IPS-18c (cell line): ENCODE measurements around the gene CERS4.
"Not testable (repeated sequence)": the region's sequence is repeated elsewhere in the genome, so short reads cannot be mapped to it uniquely, and the experiment has no call there.

Experiments used
- H3K4me3 ChIP-seq: 2 replicates; pipeline ENCODE4 v1.7.0; 2013; ENCODE audit warnings: low read depth, mild to moderate bottlenecking, low read length, moderate library complexity; ENCODE audit not compliant: insufficient read depth
- H3K9me3 ChIP-seq: one replicate; pipeline ENCODE4 v1.6.1; 2013; ENCODE audit warnings: mild to moderate bottlenecking, low read length, moderate library complexity; ENCODE audit not compliant: control insufficient read depth, insufficient read depth

The CERS4 gene

GRCh38 chr19:8207326-8207725 lies 1.8 kb upstream of the CERS4 start:
- not testable (repeated sequence) for H3K4me3 ChIP-seq

GRCh38 chr19:8208119-8208921 lies 850 bp upstream of the CERS4 start:
- Histone ChIP-seq H3K9me3 (no peaks in the 10 kb centered on the region), H3K4me3 (peak overlapping the region; percentile 56)

More at GRCh38 chr19:8207326-8207725, 1.8 kb upstream of the CERS4 start:
- not testable (repeated sequence) for H3K9me3 ChIP-seq

- Histone ChIP-seq H3K4me3 (peak overlapping the region; percentile 91), H3K9me3 (no peaks in the 10 kb centered on the region)
These were observed 550 bp downstream of the CERS4 start for GRCh38 chr19:8209462-8210378.

- Histone ChIP-seq H3K4me3 (peak overlapping the region; percentile 91), H3K9me3 (no peaks in the 10 kb centered on the region)
These were observed 1.4 kb downstream of the CERS4 start for GRCh38 chr19:8210421-8211101.

GRCh38 chr19:8212212-8212611 lies 3.0 kb downstream of the CERS4 start:
- Histone ChIP-seq H3K4me3 (no peak overlapping the region), H3K9me3 (no peaks in the 10 kb centered on the region)

GRCh38 chr19:8212916-8213315 lies 3.7 kb downstream of the CERS4 start:
- Histone ChIP-seq H3K4me3 (no peak overlapping the region), H3K9me3 (no peaks in the 10 kb centered on the region)

GRCh38 chr19:8213827-8214672 lies 4.9 kb downstream of the CERS4 start:
- Histone ChIP-seq H3K9me3 (no peaks in the 10 kb centered on the region), H3K4me3 (no peak overlapping the region)

GRCh38 chr19:8214802-8215201 lies 5.6 kb downstream of the CERS4 start:
- Histone ChIP-seq H3K4me3 (no peak overlapping the region), H3K9me3 (no peaks in the 10 kb centered on the region)

- no peak overlapping the region for H3K4me3 ChIP-seq
- no peaks in the 10 kb centered on the region for H3K9me3 ChIP-seq
These were observed 6.6 kb downstream of the CERS4 start for GRCh38 chr19:8215783-8216182.

- Histone ChIP-seq H3K9me3 (no peaks in the 10 kb centered on the region), H3K4me3 (no peak overlapping the region)
These were observed 7.2 kb downstream of the CERS4 start for GRCh38 chr19:8216357-8216756.

- not testable (repeated sequence) for H3K4me3 ChIP-seq, H3K9me3 ChIP-seq
These were observed 9.0 kb downstream of the CERS4 start for GRCh38 chr19:8218127-8218526.

GRCh38 chr19:8220481-8220880 lies 11.3 kb downstream of the CERS4 start:
- Histone ChIP-seq H3K9me3 (no peaks in the 10 kb centered on the region), H3K4me3 (no peak overlapping the region)

GRCh38 chr19:8221161-8221560 lies 12.0 kb downstream of the CERS4 start:
- H3K4me3 ChIP-seq: no peak overlapping the region
- no peaks in the 10 kb centered on the region for H3K9me3 ChIP-seq

- H3K9me3 ChIP-seq, H3K4me3 ChIP-seq: not testable (repeated sequence)
These were observed 14.3 kb downstream of the CERS4 start for GRCh38 chr19:8223442-8223841.

GRCh38 chr19:8224394-8225145 lies 15.4 kb downstream of the CERS4 start:
- H3K9me3 ChIP-seq: no peaks in the 10 kb centered on the region

GRCh38 chr19:8231073-8231604 lies 22.0 kb downstream of the CERS4 start:
- no peaks in the 10 kb centered on the region for H3K9me3 ChIP-seq
- no peak overlapping the region for H3K4me3 ChIP-seq

More at GRCh38 chr19:8224394-8225145, 15.4 kb downstream of the CERS4 start:
- H3K4me3 ChIP-seq: no peak overlapping the region
